Left lung (tissue), 10 donors: ENCODE results near the gene TUBGCP3. TPM values are rescaled to one million over a fixed set of nuclear protein-coding genes. Genes with fewer than 3 reads are reported as not detected.

Experiments used
- ATAC-seq: fragments of 200-7000 bp; cut with Tn5 transposase; one replicate; pipeline ENCODE4 v1.9.1; 2020; ENCODE audit warnings: moderate library complexity
- DNase-seq, 4 donors: peaks; one replicate each; pipeline ENCODE4 v3.0.0-alpha.2; 2013 to 2020
- H3K27ac ChIP-seq, 2 donors: fragments of 200-600 bp; sonication (generic) in 1 of 2; one replicate each; pipeline versions ENCODE4 v1.5.0 to v1.8.0; 2020 to 2021
- H3K27me3 ChIP-seq, 2 donors: fragments of 200-600 bp; sonication (generic) in 1 of 2; one replicate each; pipeline versions ENCODE4 v1.5.0 to v1.8.0; 2020 to 2021
- H3K36me3 ChIP-seq, 2 donors: fragments of 200-600 bp; sonication (generic) in 1 of 2; one replicate each; pipeline versions ENCODE4 v1.5.0 to v1.8.0; 2020 to 2021
- H3K4me1 ChIP-seq, 2 donors: fragments of 200-600 bp; one replicate each; pipeline ENCODE4 v1.8.0; 2021
- H3K4me3 ChIP-seq, 2 donors: fragments of 200-600 bp; sonication (generic) in 1 of 2; one replicate each; pipeline versions ENCODE4 v1.5.0 to v1.8.0; 2020 to 2021; ENCODE audit warnings: mild to moderate bottlenecking in 1 of 2
- H3K9me3 ChIP-seq, 2 donors: fragments of 200-600 bp; sonication (generic) in 1 of 2; one replicate each; pipeline versions ENCODE4 v1.5.0 to v1.8.0; 2020 to 2021
- intact Hi-C, 2 donors: fragments of 100-400 bp; cut with DNase I; formaldehyde crosslinking; loops; one replicate each; pipeline versions ENCODE4 v1.11.2 to v1.14.2; 2022
- polyA plus RNA-seq, 6 donors: library from polyadenylated mRNA; unstranded; fragments of 120-200 nt; gene quantifications; one replicate each; pipeline ENCODE4 v1.2.1, GENCODE V29; 2013; ENCODE audit not compliant: insufficient read length in 6 of 6
- total RNA-seq, 2 donors: library from RNA; stranded (reverse); fragmentation: NEBNext Ultra II Directional; extraction: Animal tissue kit (Norgen Biotek cat#: 25700); gene quantifications; one replicate each; pipeline ENCODE4 v1.2.1, GENCODE V29; 2021
- TF ChIP-seq, protein P1 (sequence below), 2 donors: fragments of 200-600 bp; sonication (generic) in 1 of 2; IDR thresholded peaks; one replicate each; pipeline versions ENCODE4 v1.5.0 to v1.8.0; 2021; ENCODE audit warnings: antibody characterized with exemption in 2 of 2
- donor health status: DM: no; HTN: yes; CAD: no.
- donor health status: DM: no; HTN: no; CAD: no.

The TUBGCP3 gene
- total and polyA plus RNA-seq, 8 donors: 26.8 to 42.7 (median 32.7) TPM

DNA sequence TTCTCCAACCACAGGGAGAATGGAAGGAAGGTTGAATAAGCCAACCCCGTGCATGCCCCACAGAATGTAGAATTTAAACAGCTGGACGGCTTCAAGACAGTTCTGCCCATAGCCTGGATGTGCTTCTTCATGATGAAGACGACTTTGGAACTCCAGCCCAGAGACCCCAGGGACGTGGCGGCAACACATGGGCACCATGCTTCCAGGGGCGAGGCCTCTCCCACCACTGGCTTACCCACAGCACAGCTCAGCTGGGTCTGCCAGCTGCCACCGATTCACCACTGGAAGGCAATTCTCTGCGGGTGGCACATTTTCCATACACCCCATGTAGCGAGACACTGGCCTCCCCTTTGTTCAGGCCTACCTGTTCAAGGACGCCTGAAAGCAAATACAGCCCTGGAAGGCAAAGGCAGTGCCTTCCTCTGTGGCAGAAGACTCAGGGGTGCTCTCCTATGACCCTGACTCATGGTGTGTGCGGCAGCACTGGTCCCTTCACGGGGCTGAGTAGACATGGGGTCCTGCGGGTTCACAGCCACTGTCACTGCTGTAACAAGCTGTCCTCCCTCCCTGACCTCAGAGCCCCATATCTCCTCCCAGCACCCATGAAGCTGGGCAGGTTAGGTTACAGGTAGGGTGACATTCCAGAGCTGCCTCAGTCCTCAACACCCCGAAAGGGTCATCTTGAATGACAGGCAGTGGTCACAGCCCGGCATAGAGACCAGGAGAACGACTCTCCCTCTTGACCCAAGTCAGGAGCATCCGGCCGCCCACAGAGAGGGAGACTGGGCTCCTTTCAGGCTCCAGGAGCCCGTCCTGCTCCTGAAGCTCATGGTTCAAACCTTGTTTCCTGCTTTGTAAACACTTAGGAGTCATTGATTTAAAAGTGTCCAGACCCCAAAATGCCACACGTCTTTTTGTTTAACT lies 139.1 kb downstream of the TUBGCP3 start:
- ATAC-seq (no peak), DNase-seq (peak in 1 of 4 donors; percentile 57)
- no peak overlapping the region for H3K27ac ChIP-seq
- intact Hi-C loops: loop anchor here in 1 of 2 donors (10.0 kb wide), 1 partner anchor 974 kb away; no protein-coding TSS in a partner anchor
- H3K27me3 ChIP-seq: peaks cover 0 to 63% of the 10 kb centered on the region in 2 donors
- TF ChIP-seq, protein P1, sequence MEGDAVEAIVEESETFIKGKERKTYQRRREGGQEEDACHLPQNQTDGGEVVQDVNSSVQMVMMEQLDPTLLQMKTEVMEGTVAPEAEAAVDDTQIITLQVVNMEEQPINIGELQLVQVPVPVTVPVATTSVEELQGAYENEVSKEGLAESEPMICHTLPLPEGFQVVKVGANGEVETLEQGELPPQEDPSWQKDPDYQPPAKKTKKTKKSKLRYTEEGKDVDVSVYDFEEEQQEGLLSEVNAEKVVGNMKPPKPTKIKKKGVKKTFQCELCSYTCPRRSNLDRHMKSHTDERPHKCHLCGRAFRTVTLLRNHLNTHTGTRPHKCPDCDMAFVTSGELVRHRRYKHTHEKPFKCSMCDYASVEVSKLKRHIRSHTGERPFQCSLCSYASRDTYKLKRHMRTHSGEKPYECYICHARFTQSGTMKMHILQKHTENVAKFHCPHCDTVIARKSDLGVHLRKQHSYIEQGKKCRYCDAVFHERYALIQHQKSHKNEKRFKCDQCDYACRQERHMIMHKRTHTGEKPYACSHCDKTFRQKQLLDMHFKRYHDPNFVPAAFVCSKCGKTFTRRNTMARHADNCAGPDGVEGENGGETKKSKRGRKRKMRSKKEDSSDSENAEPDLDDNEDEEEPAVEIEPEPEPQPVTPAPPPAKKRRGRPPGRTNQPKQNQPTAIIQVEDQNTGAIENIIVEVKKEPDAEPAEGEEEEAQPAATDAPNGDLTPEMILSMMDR (IDR thresholded peaks at IDR 0.05): no peak
- no peaks in the 10 kb centered on the region for H3K9me3 ChIP-seq
- no peak overlapping the region for H3K4me3 ChIP-seq
- no peaks in the 10 kb centered on the region for H3K36me3 ChIP-seq
- no peaks in the 10 kb centered on the region for H3K4me1 ChIP-seq

DNA sequence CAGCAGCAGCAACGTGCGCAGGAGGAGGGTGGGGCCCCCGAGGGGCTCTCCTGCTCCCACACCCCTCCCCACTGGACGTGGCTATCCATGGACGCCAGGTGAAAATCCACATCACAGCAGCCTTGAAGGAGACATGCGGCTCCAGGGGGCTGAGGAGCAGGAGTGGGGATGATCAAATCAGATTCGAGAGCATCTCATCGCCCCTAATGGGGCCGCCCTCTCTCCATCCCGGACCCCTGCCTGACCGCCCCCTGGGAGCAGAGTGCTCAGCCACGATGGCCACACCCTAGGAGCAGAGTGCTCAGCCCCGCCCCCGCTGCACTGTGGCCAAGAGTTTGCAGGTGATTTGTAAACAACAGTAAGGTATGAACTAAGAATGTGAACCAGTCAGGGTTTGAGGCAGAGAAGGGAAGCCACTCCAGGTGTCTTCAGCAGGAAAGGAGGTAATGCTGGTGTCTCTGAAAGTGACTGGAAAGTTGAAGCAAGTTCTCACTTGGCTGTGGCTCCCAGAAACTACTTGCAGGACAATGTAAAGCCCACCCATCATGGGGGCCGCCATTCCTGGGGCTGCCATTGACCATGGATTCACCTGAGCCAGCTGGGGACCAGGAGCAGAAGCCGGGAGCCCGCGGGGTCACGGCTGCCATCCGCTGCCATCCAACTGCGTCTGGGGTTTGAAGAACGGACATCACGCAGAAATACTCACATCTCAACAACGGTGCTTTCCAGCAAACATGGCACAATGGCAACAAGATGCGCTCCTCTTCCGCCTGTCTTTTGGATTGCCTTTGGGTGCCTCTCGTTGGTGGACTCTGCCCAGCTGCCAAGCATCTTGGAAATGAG lies 140.0 kb downstream of the TUBGCP3 start:
- Histone ChIP-seq H3K4me3 (no peak overlapping the region), H3K4me1 (no peaks in the 10 kb centered on the region), H3K27ac (no peak overlapping the region), H3K9me3 (no peaks in the 10 kb centered on the region), H3K36me3 (no peaks in the 10 kb centered on the region), H3K27me3 (peaks cover 8 to 66% of the 10 kb centered on the region in 2 donors)
- TF ChIP-seq, protein P1 (IDR thresholded peaks at IDR 0.05): no peak
- intact Hi-C loops: loop anchor here in 1 of 2 donors (10.0 kb wide), 1 partner anchor 973 kb away; no protein-coding TSS in a partner anchor
- ATAC-seq (peak; percentile 22), DNase-seq (peak in 1 of 4 donors; percentile 67)

DNA sequence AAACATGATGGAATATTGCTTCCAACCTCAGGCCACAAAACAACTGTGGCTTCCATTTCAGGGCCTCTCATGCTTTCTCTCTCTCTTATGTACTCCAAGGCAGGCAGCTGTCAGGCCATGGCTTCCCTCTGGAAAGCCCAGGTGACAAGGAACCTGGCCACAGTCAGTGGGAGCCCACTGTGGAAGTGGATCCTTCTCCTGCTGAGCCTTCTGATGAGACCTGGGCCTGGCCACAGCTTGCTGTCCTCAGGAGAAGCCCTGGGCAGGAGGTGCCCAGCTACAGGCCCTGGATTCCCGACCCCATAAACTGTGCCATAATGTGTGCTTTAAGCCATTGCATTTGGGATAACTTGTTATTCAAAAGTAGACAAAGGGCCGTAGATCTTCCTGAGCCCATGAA lies 140.6 kb downstream of the TUBGCP3 start:
- no peak for ATAC-seq
- DNase-seq: no peak
- intact Hi-C loops: loop anchor here in 1 of 2 donors (10.0 kb wide), 1 partner anchor 973 kb away; no protein-coding TSS in a partner anchor
- H3K4me3 ChIP-seq: no peak overlapping the region
- no peaks in the 10 kb centered on the region for H3K36me3 ChIP-seq
- TF ChIP-seq, protein P1 (IDR thresholded peaks at IDR 0.05): no peak
- H3K27ac ChIP-seq: no peak overlapping the region
- no peaks in the 10 kb centered on the region for H3K4me1 ChIP-seq
- peaks cover 14 to 66% of the 10 kb centered on the region in 2 donors for H3K27me3 ChIP-seq
- H3K9me3 ChIP-seq: no peaks in the 10 kb centered on the region

DNA sequence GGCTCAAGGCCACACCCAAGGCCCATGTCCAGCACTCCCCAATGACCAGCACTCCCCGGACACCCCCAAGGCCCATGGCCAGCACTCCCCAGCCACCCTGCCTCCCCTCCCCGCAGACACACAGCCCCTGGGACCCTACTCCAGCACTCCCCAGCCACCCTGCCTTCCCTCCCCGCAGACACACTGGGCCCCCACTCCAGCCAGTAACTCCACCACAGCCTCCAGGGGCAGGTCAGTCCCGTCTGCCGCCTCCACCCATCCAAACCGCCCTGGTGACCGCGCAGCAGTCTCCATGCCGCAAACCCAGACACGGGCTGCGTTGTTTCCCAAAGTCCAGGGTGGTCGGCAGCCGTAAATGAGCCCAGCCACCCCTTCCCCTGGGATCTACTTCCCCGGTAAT lies 141.1 kb downstream of the TUBGCP3 start:
- H3K4me3 ChIP-seq: no peak overlapping the region
- DNase-seq (peak in 1 of 4 donors; percentile 78), ATAC-seq (no peak)
- intact Hi-C loops: loop anchor here in 1 of 2 donors (10.0 kb wide), 1 partner anchor 972 kb away; no protein-coding TSS in a partner anchor
- H3K27ac ChIP-seq: no peak overlapping the region
- H3K4me1 ChIP-seq: no peaks in the 10 kb centered on the region
- TF ChIP-seq, protein P1 (IDR thresholded peaks at IDR 0.05): no peak
- H3K9me3 ChIP-seq: no peaks in the 10 kb centered on the region
- H3K27me3 ChIP-seq: peaks cover 14 to 66% of the 10 kb centered on the region in 2 donors
- H3K36me3 ChIP-seq: no peaks in the 10 kb centered on the region
